Adipose tissue (tissue), 3 donors: Measurements from ENCODE around the gene RARRES2. TPM values are rescaled to one million over a fixed set of nuclear protein-coding genes. Genes with fewer than 3 reads are reported as not detected.

Experiments
- H3K27ac ChIP-seq: one replicate; pipeline ENCODE4 v1.5.1; 2013; ENCODE audit warnings: low read depth, low read length
- WGBS, 3 donors: extraction: QIAGEN DNeasy Blood & Tissue Kit; methylation state at CpG; one replicate each; pipeline ENCODE4 v1.1.7; 2013; 5-methylcytosine and 5-hydroxymethylcytosine counted together
- polyA plus RNA-seq, 3 donors: library from polyadenylated mRNA; stranded (reverse); fragments of 200-250 nt; gene quantifications; one replicate each; pipeline ENCODE4 v1.2.3, GENCODE V29; 2013
- donor health status: healthy with polysubstance abuse.
- donor health status: Bipolar disorder and iron deficiency.
- donor health status: healthy.

Gene RARRES2
- polyA plus RNA-seq, 3 donors = 206 to 478 (median 353) TPM

GRCh38 chr7:150378115-150378852 is 36.9 kb upstream of the RARRES2 start:
- 4 to 5% (median 4%) methylated on average over 32 of the region's 32 CpGs for WGBS, 3 donors
- H3K27ac ChIP-seq = no peak overlapping the region

GRCh38 chr7:150377635-150378034 is 36.2 kb upstream of the RARRES2 start:
- 21 to 68% (median 63%) methylated on average over 4 of the region's 4 CpGs for WGBS, 3 donors
- H3K27ac ChIP-seq = no peak overlapping the region

- 24 to 32% (median 29%) methylated on average over 3 of the region's 3 CpGs for WGBS, 3 donors
- no peak overlapping the region for H3K27ac ChIP-seq
These were observed 35.8 kb upstream of the RARRES2 start for GRCh38 chr7:150377196-150377595.

- no peak overlapping the region for H3K27ac ChIP-seq
- WGBS, 3 donors = 73 to 81% (median 78%) methylated on average over 6 of the region's 6 CpGs
These were observed 35.1 kb upstream of the RARRES2 start for GRCh38 chr7:150376560-150376959.

GRCh38 chr7:150375662-150376521 is 34.5 kb upstream of the RARRES2 start:
- no peak overlapping the region for H3K27ac ChIP-seq
- WGBS, 3 donors = 67 to 93% (median 86%) methylated on average over 10 of the region's 10 CpGs

GRCh38 chr7:150374472-150374871 is 33.0 kb upstream of the RARRES2 start:
- no peak overlapping the region for H3K27ac ChIP-seq
- WGBS, 3 donors = 90 to 96% (median 94%) methylated on average over 5 of the region's 5 CpGs

- H3K27ac ChIP-seq = no peak overlapping the region
- WGBS, 3 donors = 84 to 91% (median 89%) methylated on average over 4 of the region's 4 CpGs
These were observed 32.6 kb upstream of the RARRES2 start for GRCh38 chr7:150374026-150374425.

GRCh38 chr7:150373049-150373801 is 31.8 kb upstream of the RARRES2 start:
- 53 to 82% (median 75%) methylated on average over 21 of the region's 21 CpGs for WGBS, 3 donors
- no peak overlapping the region for H3K27ac ChIP-seq

GRCh38 chr7:150372271-150373048 is 31.0 kb upstream of the RARRES2 start:
- WGBS, 3 donors = 79 to 90% (median 90%) methylated on average over 74 to 79 of the region's 79 CpGs
- no peak overlapping the region for H3K27ac ChIP-seq

- whole genome bisulfite sequencing, 3 donors = 90 to 95% (median 95%) methylated on average over 17 to 30 of the region's 30 CpGs
These were observed 30.5 kb upstream of the RARRES2 start for GRCh38 chr7:150371996-150372270.

GRCh38 chr7:150371131-150371995 is 29.9 kb upstream of the RARRES2 start:
- 85 to 91% (median 90%) methylated on average over 44 to 48 of the region's 48 CpGs for WGBS, 3 donors
- H3K27ac ChIP-seq = no peak overlapping the region

More at GRCh38 chr7:150371996-150372270, 30.5 kb upstream of the RARRES2 start:
- H3K27ac ChIP-seq = no peak overlapping the region

- H3K27ac ChIP-seq = no peak overlapping the region
- WGBS, 3 donors = 56 to 82% (median 71%) methylated on average over 3 of the region's 3 CpGs
These were observed 29.2 kb upstream of the RARRES2 start for GRCh38 chr7:150370612-150371071.

GRCh38 chr7:150369748-150370501 is 28.5 kb upstream of the RARRES2 start:
- WGBS, 3 donors = 26 to 34% (median 26%) methylated on average over 20 to 23 of the region's 23 CpGs
- no peak overlapping the region for H3K27ac ChIP-seq

- 0 to 1% (median 0%) methylated on average over 50 to 58 of the region's 58 CpGs for WGBS, 3 donors
- peak overlapping the region; percentile 34 for H3K27ac ChIP-seq
These were observed 27.7 kb upstream of the RARRES2 start for GRCh38 chr7:150368884-150369747.

- H3K27ac ChIP-seq = peak within 1 kb of the TSS; percentile 34
- 1% methylated on average over 76 to 85 of the region's 85 CpGs for WGBS, 3 donors
These were observed 26.9 kb upstream of the RARRES2 start, which contains the start of gene REPIN1 for GRCh38 chr7:150368096-150368883. Gene REPIN1 (plus strand): TSS chr7:150368822. CDS start chr7:150369712, 890 bp downstream.
